Upper lobe of right lung (tissue), 1 donor: ENCODE data around the gene PAFAH1B2. TPM values are rescaled to one million over a fixed set of nuclear protein-coding genes. Genes with fewer than 3 reads are reported as not detected.

Experiments
- ATAC-seq: fragments of 200-7000 bp; cut with Tn5 transposase; one replicate; pipeline ENCODE4 v1.9.1; 2020; ENCODE audit warnings: mild to moderate bottlenecking, moderate library complexity
- DNase-seq: peaks from one replicate; pipeline ENCODE4 v3.0.0-alpha.2; 2020
- H3K27ac ChIP-seq: fragments of 200-600 bp; one replicate; pipeline ENCODE4 v1.8.0; 2022
- H3K27me3 ChIP-seq: fragments of 200-600 bp; one replicate; pipeline ENCODE4 v1.8.0; 2022; ENCODE audit warnings: mild to moderate bottlenecking
- H3K36me3 ChIP-seq: fragments of 200-600 bp; one replicate; pipeline ENCODE4 v1.8.0; 2022
- H3K4me1 ChIP-seq: fragments of 200-600 bp; one replicate; pipeline ENCODE4 v1.8.0; 2022
- H3K4me3 ChIP-seq: fragments of 200-600 bp; one replicate; pipeline ENCODE4 v1.8.0; 2022; ENCODE audit warnings: mild to moderate bottlenecking
- H3K9me3 ChIP-seq: fragments of 200-600 bp; one replicate; pipeline ENCODE4 v1.8.0; 2022
- CTCF ChIP-seq: fragments of 200-600 bp; IDR thresholded peaks from one replicate; pipeline ENCODE4 v1.8.0; 2022; ENCODE audit warnings: antibody characterized with exemption
- intact Hi-C: fragments of 100-400 bp; cut with DNase I; formaldehyde crosslinking; loops from one replicate; pipeline ENCODE4 v1.11.0; 2022
- total RNA-seq: library from RNA; stranded (reverse); fragmentation: NEBNext Ultra II Directional; extraction: Animal tissue kit (Norgen Biotek cat#: 25700); gene quantifications from one replicate; pipeline ENCODE4 v1.2.1, GENCODE V29; 2021
- donor health status: DM: no; HTN: yes; CAD: no; lungs with severe emphysema.

The PAFAH1B2 gene
- total RNA-seq, 1 donor from 2014 or later, result 86.9 TPM

GRCh38 chr11:117166491-117166890 lies 22.4 kb downstream of the PAFAH1B2 start:
- no peak overlapping the region for H3K27ac ChIP-seq
- no peak for ATAC-seq
- H3K27me3 ChIP-seq, result no peaks in the 10 kb centered on the region
- no peak overlapping the region for H3K4me3 ChIP-seq
- intact Hi-C loops, result no loop called here
- H3K36me3 ChIP-seq, result peaks cover 91% of the 10 kb centered on the region
- H3K4me1 ChIP-seq, result no peaks in the 10 kb centered on the region
- DNase-seq, result no peak
- no peaks in the 10 kb centered on the region for H3K9me3 ChIP-seq
- TF ChIP-seq CTCF, result no peak

GRCh38 chr11:117169736-117170135 lies 25.6 kb downstream of the PAFAH1B2 start:
- Histone ChIP-seq H3K27ac (no peak overlapping the region), H3K36me3 (peaks cover 64% of the 10 kb centered on the region)

GRCh38 chr11:117170210-117170609 lies 26.1 kb downstream of the PAFAH1B2 start:
- intact Hi-C loops, result no loop called here
- no peak overlapping the region for H3K4me3 ChIP-seq
- no peaks in the 10 kb centered on the region for H3K4me1 ChIP-seq
- H3K9me3 ChIP-seq, result no peaks in the 10 kb centered on the region
- H3K27ac ChIP-seq, result no peak overlapping the region
- TF ChIP-seq CTCF, result no peak
- H3K27me3 ChIP-seq, result no peaks in the 10 kb centered on the region
- no peak for DNase-seq
- peaks cover 59% of the 10 kb centered on the region for H3K36me3 ChIP-seq
- ATAC-seq, result no peak

More at GRCh38 chr11:117169736-117170135, 25.6 kb downstream of the PAFAH1B2 start:
- Histone ChIP-seq H3K4me3 (no peak overlapping the region), H3K27me3 (no peaks in the 10 kb centered on the region), H3K9me3 (no peaks in the 10 kb centered on the region), H3K4me1 (no peaks in the 10 kb centered on the region)
- no peak for ATAC-seq
- intact Hi-C loops, result no loop called here
- DNase-seq, result no peak
- TF ChIP-seq CTCF, result no peak

GRCh38 chr11:117171007-117171403 lies 26.9 kb downstream of the PAFAH1B2 start:
- no peaks in the 10 kb centered on the region for H3K4me1 ChIP-seq
- intact Hi-C loops, result no loop called here
- no peaks in the 10 kb centered on the region for H3K27me3 ChIP-seq
- ATAC-seq (no peak), DNase-seq (no peak)
- TF ChIP-seq CTCF, result no peak
- peaks cover 51% of the 10 kb centered on the region for H3K36me3 ChIP-seq
- no peak overlapping the region for H3K27ac ChIP-seq
- no peaks in the 10 kb centered on the region for H3K9me3 ChIP-seq
- H3K4me3 ChIP-seq, result no peak overlapping the region

GRCh38 chr11:117171404-117172061 lies 27.4 kb downstream of the PAFAH1B2 start:
- TF ChIP-seq CTCF, result no peak
- H3K9me3 ChIP-seq, result no peaks in the 10 kb centered on the region
- intact Hi-C loops, result no loop called here
- DNase-seq, result no peak
- ATAC-seq, result peak; percentile 87
- H3K4me3 ChIP-seq, result no peak overlapping the region
- H3K27ac ChIP-seq, result no peak overlapping the region
- H3K36me3 ChIP-seq, result peaks cover 46% of the 10 kb centered on the region
- H3K27me3 ChIP-seq, result no peaks in the 10 kb centered on the region
- H3K4me1 ChIP-seq, result no peaks in the 10 kb centered on the region
